GM12878 (cell line): ENCODE data around the gene HID1. TPM values are rescaled to one million over a fixed set of nuclear protein-coding genes. Genes with fewer than 3 reads are reported as not detected.

Experiments
- ATAC-seq: fragments of 200-7000 bp; cut with Tn5 transposase; 3 replicates; pipeline ENCODE4 v1.9.1; 2020; ENCODE audit warnings: mild to moderate bottlenecking, moderate library complexity
- BruUV-seq: library from RNA; stranded (reverse); fragments of 400-500 nt; replicated peaks from 2 replicates; lab custom pipeline; 2021; lab: Mats Ljungman, UMichigan
- CTCF ChIA-PET: fragments of 300-600 bp; sonication (Branson Sonifier 250); formaldehyde crosslinking; extraction: SDS; loops from one replicate; lab custom pipeline; 2021; ENCODE audit warnings: inconsistent platforms; lab: Yijun Ruan, JAX
- POLR2A ChIA-PET: fragments of 350-600 bp; formaldehyde crosslinking; extraction: SDS; loops from one replicate; lab custom pipeline; 2021; ENCODE audit warnings: inconsistent platforms; lab: Charles Lee
- RAD21 ChIA-PET: fragments of 300-600 bp; sonication (Branson Sonifier 250); formaldehyde crosslinking; loops from one replicate; lab custom pipeline; 2023; ENCODE audit warnings: antibody characterized with exemption; ENCODE audit not compliant: unreplicated experiment; lab: Charles Lee
- SMC1A ChIA-PET: fragments of 300-600 bp; sonication (Branson Sonifier 250); formaldehyde crosslinking; loops from one replicate; lab custom pipeline; 2023; ENCODE audit not compliant: unreplicated experiment, uncharacterized antibody; lab: Charles Lee
- DNase-seq: peaks from one replicate; pipeline ENCODE4 v3.0.0-alpha.2; 2011; ENCODE audit warnings: low read depth, low spot score
- FAIRE-seq: peaks from 3 replicates; lab custom pipeline; 2011; peaks lifted over from hg19 to GRCh38; lab: Jason Lieb, UNC
- H2AFZ ChIP-seq: 2 replicates; pipeline ENCODE4 v1.6.0; 2011; ENCODE audit warnings: low read depth, low read length, control low read depth; ENCODE audit not compliant: control insufficient read depth
- H3K27ac ChIP-seq: 2 replicates; pipeline ENCODE4 v1.5.1; 2011; ENCODE audit warnings: control low read depth; ENCODE audit not compliant: control insufficient read depth, insufficient read depth
- H3K27me3 ChIP-seq, 2 experiments: replicated peaks in 1 of 2; 2 replicates each; pipeline versions ENCODE4 v1.6.0 to v1.6.1; 2011; ENCODE audit warnings: low read length in 1 of 2; ENCODE audit not compliant: control insufficient read depth in 2 of 2, insufficient read depth in 2 of 2
- H3K36me3 ChIP-seq, 2 experiments: 2 replicates each; pipeline ENCODE4 v1.5.1; 2011; ENCODE audit warnings: low read length in 1 of 2; ENCODE audit not compliant: control insufficient read depth in 2 of 2, insufficient read depth in 2 of 2
- H3K4me1 ChIP-seq: 2 replicates; pipeline ENCODE4 v1.6.1; 2011; ENCODE audit warnings: mild to moderate bottlenecking, low read length, moderate library complexity, mixed read lengths; ENCODE audit not compliant: control insufficient read depth, insufficient read depth
- H3K4me2 ChIP-seq: 2 replicates; pipeline ENCODE4 v1.6.0; 2011; ENCODE audit warnings: control low read depth; ENCODE audit not compliant: control insufficient read depth, insufficient read depth
- H3K4me3 ChIP-seq: fragments of 200-600 bp; sonication (generic); 2 replicates; pipeline ENCODE4 v1.5.1; 2016
- H3K79me2 ChIP-seq: 2 replicates; pipeline ENCODE4 v1.6.0; 2011; ENCODE audit warnings: low read length; ENCODE audit not compliant: control insufficient read depth, insufficient read depth
- H3K9ac ChIP-seq: 2 replicates; pipeline ENCODE4 v1.8.0; 2011; ENCODE audit warnings: low read length, control low read depth, mixed read lengths; ENCODE audit not compliant: control insufficient read depth, insufficient read depth
- H3K9me3 ChIP-seq: replicated peaks from 3 replicates; pipeline ENCODE4 v1.5.1; 2011; ENCODE audit warnings: mild to moderate bottlenecking, low read length; ENCODE audit not compliant: control insufficient read depth, insufficient read depth
- H4K20me1 ChIP-seq: 2 replicates; pipeline ENCODE4 v1.6.0; 2011; ENCODE audit not compliant: control insufficient read depth, insufficient read depth
- CREM ChIP-seq: IDR thresholded peaks from 2 replicates; pipeline ENCODE4 v1.6.1; 2014; ENCODE audit warnings: antibody characterized with exemption, low read depth
- EGR1 ChIP-seq, 2 experiments: IDR thresholded peaks; 1 replicate in 1 of 2; 2 replicates in 1 of 2; pipeline ENCODE4 v1.6.1; 2011 to 2012; ENCODE audit warnings: low read depth in 2 of 2, low read length in 2 of 2, borderline replicate concordance in 1 of 2, mild to moderate bottlenecking in 1 of 2, moderate library complexity in 1 of 2
- FOXK2 ChIP-seq: fragments of 450-650 bp; IDR thresholded peaks from 2 replicates; pipeline ENCODE4 v1.6.1; 2017; ENCODE audit warnings: mild to moderate bottlenecking, moderate library complexity
- HDAC2 ChIP-seq: fragments of 200-600 bp; sonication (generic); IDR thresholded peaks from 2 replicates; pipeline ENCODE4 v1.6.1; 2017
- IKZF1 ChIP-seq: fragments of 450-650 bp; conservative IDR thresholded peaks from 2 replicates; pipeline ENCODE4 v1.6.1; 2017; ENCODE audit warnings: antibody characterized with exemption, mild to moderate bottlenecking
- IRF4 ChIP-seq: IDR thresholded peaks from 2 replicates; pipeline ENCODE4 v1.6.1; 2011; ENCODE audit warnings: low read depth, low read length
- MTA3 ChIP-seq: IDR thresholded peaks from 2 replicates; pipeline ENCODE4 v1.6.1; 2012; ENCODE audit warnings: low read length, inconsistent platforms, borderline replicate concordance
- MYB ChIP-seq: fragments of 150-350 bp; IDR thresholded peaks from 2 replicates; pipeline ENCODE4 v1.6.1; 2014; ENCODE audit warnings: mild to moderate bottlenecking, low read depth, low read length, borderline replicate concordance
- NBN ChIP-seq: fragments of 450-650 bp; IDR thresholded peaks from 2 replicates; pipeline ENCODE4 v1.6.1; 2016
- RBBP5 ChIP-seq: fragments of 200-600 bp; sonication (generic); conservative IDR thresholded peaks from 2 replicates; pipeline ENCODE4 v1.6.1; 2016
- SMC3 ChIP-seq: IDR thresholded peaks from 2 replicates; pipeline ENCODE4 v1.6.1; 2011; ENCODE audit warnings: low read length, improper control_type of control experiment, borderline replicate concordance
- TCF12 ChIP-seq: IDR thresholded peaks from 2 replicates; pipeline ENCODE4 v1.6.1; 2011; ENCODE audit warnings: low read depth, mild to moderate bottlenecking, low read length
- TCF3 ChIP-seq: IDR thresholded peaks from 2 replicates; pipeline ENCODE4 v1.6.1; 2012; ENCODE audit warnings: low read depth, mild to moderate bottlenecking, low read length, borderline replicate concordance; ENCODE audit not compliant: insufficient read depth
- ZNF207 ChIP-seq: fragments of 450-650 bp; IDR thresholded peaks from 2 replicates; pipeline ENCODE4 v1.6.1; 2014; ENCODE audit warnings: antibody characterized with exemption, mild to moderate bottlenecking, borderline replicate concordance
- ZNF24 ChIP-seq: fragments of 450-650 bp; IDR thresholded peaks from 2 replicates; pipeline ENCODE4 v1.6.1; 2017; ENCODE audit warnings: antibody characterized with exemption, mild to moderate bottlenecking
- ZNF274 ChIP-seq: IDR thresholded peaks from one replicate; pipeline ENCODE4 v1.8.0; 2011; ENCODE audit not compliant: insufficient read length, insufficient read depth
- ZNF622 ChIP-seq: fragments of 450-650 bp; IDR thresholded peaks from 2 replicates; pipeline ENCODE4 v1.6.1; 2017; ENCODE audit warnings: mild to moderate bottlenecking, inconsistent platforms
- WGBS: methylation state at CpG from one replicate; pipeline ENCODE4 v1.1.6; 2016; ENCODE audit warnings: low lambda C conversion rate; ENCODE audit not compliant: insufficient replicate concordance, insufficient coverage; ENCODE audit errors: missing lambda C conversion rate; 5-methylcytosine and 5-hydroxymethylcytosine counted together
- in situ Hi-C: fragments of 300-500 bp; cut with MboI; formaldehyde crosslinking; loops from 9 replicates; pipeline ENCODE4 v1.14.3; 2018; ENCODE audit warnings: mixed read lengths
- intact Hi-C: fragments of 100-400 bp; cut with micrococcal nuclease; formaldehyde crosslinking; loops from one replicate; pipeline ENCODE4 v1.14.2; 2022; ENCODE audit not compliant: unreplicated experiment
- polyA plus RNA-seq, 11 experiments: library from polyadenylated mRNA; depleted of rRNA in 4 of 11; unstranded in 6 of 11; stranded (reverse) in 5 of 11; fragments of >200 nt; fragmentation: Nextera tagmentation in 4 of 11; fragmentation: Illumina TruSeq in 1 of 11; extraction: Ambion mirVana in 4 of 11; extraction: Trizol in 1 of 11; gene quantifications; 1 replicate in 1 of 11; 2 replicates in 10 of 11; pipeline versions ENCODE4 v1.2.1 to v1.2.3, GENCODE V29; 2011 to 2016; ENCODE audit warnings: inconsistent platforms in 2 of 11, missing spikeins in 2 of 11, low read depth in 1 of 11
- total RNA-seq, 4 experiments: library from RNA; depleted of rRNA in 3 of 4; stranded (reverse); fragments of >200 nt in 3 of 4; fragmentation: Illumina TruSeq in 1 of 4; extraction: Trizol in 1 of 4; gene quantifications; 2 replicates each; pipeline versions ENCODE4 v1.2.1 to v1.2.3, GENCODE V29; 2013 to 2021
- TF ChIP-seq, protein P1 (sequence below): IDR thresholded peaks from 2 replicates; pipeline ENCODE4 v1.6.1; 2012; ENCODE audit warnings: low read length, inconsistent platforms
- TF ChIP-seq, protein P2 (sequence below): fragments of 450-650 bp; IDR thresholded peaks from 2 replicates; pipeline ENCODE4 v1.6.1; 2016; ENCODE audit warnings: mild to moderate bottlenecking, moderate library complexity, borderline replicate concordance

The HID1 gene
- total and polyA plus RNA-seq, 10 of the 15 experiments (the other 5 are each of a cell fraction or from before 2014, with no cell fraction given), result 0.04 to 0.77 (median 0.32) TPM; not detected in 2

DNA sequence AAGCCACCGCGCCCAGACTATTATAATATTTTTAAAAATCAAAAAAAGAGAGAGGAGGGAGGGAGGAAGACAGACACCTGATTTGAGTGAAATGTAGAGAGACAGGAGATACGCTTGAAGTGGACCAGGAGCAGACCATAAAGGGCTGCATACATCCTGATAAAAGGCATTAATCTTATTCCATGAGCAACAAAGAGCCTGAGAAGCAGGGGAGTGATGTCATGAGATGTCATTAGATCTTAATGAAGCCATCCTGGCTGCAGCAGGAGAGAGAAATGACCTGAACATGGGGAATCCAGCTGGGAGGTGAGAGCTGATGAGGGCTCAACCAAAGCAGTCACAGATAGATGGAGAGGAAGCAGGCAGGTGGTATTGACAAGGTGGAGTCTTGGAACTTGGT lies 5.2 kb upstream of the HID1 start:
- H3K27ac ChIP-seq, result no peak overlapping the region
- RAD21 ChIA-PET, result no interaction called here
- POLR2A ChIA-PET, result no interaction called here
- no peak for TF ChIP-seq TCF3
- TF ChIP-seq ZNF24, result no peak
- no peak for TF ChIP-seq CREM
- TF ChIP-seq, protein P1, sequence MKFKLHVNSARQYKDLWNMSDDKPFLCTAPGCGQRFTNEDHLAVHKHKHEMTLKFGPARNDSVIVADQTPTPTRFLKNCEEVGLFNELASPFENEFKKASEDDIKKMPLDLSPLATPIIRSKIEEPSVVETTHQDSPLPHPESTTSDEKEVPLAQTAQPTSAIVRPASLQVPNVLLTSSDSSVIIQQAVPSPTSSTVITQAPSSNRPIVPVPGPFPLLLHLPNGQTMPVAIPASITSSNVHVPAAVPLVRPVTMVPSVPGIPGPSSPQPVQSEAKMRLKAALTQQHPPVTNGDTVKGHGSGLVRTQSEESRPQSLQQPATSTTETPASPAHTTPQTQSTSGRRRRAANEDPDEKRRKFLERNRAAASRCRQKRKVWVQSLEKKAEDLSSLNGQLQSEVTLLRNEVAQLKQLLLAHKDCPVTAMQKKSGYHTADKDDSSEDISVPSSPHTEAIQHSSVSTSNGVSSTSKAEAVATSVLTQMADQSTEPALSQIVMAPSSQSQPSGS, result no peak
- no peak for TF ChIP-seq IRF4
- no peak for TF ChIP-seq FOXK2
- no peak for TF ChIP-seq EGR1 (IDR thresholded peaks at IDR 0.05; ENCODE audit: borderline replicate concordance in 1 of 2, low read depth in 2 of 2, low read length in 2 of 2)
- no peak for TF ChIP-seq MYB
- TF ChIP-seq MTA3, result no peak
- TF ChIP-seq RBBP5, result no peak
- TF ChIP-seq ZNF622, result no peak
- TF ChIP-seq, protein P2, sequence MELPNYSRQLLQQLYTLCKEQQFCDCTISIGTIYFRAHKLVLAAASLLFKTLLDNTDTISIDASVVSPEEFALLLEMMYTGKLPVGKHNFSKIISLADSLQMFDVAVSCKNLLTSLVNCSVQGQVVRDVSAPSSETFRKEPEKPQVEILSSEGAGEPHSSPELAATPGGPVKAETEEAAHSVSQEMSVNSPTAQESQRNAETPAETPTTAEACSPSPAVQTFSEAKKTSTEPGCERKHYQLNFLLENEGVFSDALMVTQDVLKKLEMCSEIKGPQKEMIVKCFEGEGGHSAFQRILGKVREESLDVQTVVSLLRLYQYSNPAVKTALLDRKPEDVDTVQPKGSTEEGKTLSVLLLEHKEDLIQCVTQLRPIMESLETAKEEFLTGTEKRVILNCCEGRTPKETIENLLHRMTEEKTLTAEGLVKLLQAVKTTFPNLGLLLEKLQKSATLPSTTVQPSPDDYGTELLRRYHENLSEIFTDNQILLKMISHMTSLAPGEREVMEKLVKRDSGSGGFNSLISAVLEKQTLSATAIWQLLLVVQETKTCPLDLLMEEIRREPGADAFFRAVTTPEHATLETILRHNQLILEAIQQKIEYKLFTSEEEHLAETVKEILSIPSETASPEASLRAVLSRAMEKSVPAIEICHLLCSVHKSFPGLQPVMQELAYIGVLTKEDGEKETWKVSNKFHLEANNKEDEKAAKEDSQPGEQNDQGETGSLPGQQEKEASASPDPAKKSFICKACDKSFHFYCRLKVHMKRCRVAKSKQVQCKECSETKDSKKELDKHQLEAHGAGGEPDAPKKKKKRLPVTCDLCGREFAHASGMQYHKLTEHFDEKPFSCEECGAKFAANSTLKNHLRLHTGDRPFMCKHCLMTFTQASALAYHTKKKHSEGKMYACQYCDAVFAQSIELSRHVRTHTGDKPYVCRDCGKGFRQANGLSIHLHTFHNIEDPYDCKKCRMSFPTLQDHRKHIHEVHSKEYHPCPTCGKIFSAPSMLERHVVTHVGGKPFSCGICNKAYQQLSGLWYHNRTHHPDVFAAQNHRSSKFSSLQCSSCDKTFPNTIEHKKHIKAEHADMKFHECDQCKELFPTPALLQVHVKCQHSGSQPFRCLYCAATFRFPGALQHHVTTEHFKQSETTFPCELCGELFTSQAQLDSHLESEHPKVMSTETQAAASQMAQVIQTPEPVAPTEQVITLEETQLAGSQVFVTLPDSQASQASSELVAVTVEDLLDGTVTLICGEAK, result no peak
- no peak for TF ChIP-seq IKZF1
- TF ChIP-seq ZNF274, result no peak
- TF ChIP-seq ZNF207, result no peak
- no peak for TF ChIP-seq NBN
- no peak for TF ChIP-seq HDAC2
- TF ChIP-seq SMC3, result no peak
- TF ChIP-seq TCF12, result no peak
- no peak overlapping the region for H3K4me2 ChIP-seq
- BruUV-seq, result no TSS peak
- H3K4me3 ChIP-seq, result no peak overlapping the region
- intact Hi-C loops (no loop called here), in situ Hi-C loops (no loop called here)
- H3K79me2 ChIP-seq, result no peaks in the 10 kb centered on the region
- SMC1A ChIA-PET, result interaction anchor here (1.4 kb wide), 1 partner anchor 16 kb away, joined by 3 read pairs; no protein-coding TSS in a partner anchor
- no peaks in the 10 kb centered on the region for H3K36me3 ChIP-seq
- H3K27me3 ChIP-seq, result peaks cover 2 to 10% of the 10 kb centered on the region in 2 experiments; a peak in 3 of 4 replicates
- no peak overlapping the region for H3K9ac ChIP-seq
- CTCF ChIA-PET, result interaction anchor here (12.7 kb wide), 1 partner anchor 16 kb away, joined by 92 read pairs; no protein-coding TSS in a partner anchor
- H2AFZ ChIP-seq, result no peak overlapping the region
- H4K20me1 ChIP-seq, result no peaks in the 10 kb centered on the region
- ATAC-seq (no peak), DNase-seq (no peak), FAIRE-seq (no peak)
- H3K4me1 ChIP-seq, result peaks cover 8% of the 10 kb centered on the region
- WGBS, result 34% methylated on average over 3 of the region's 3 CpGs
- no peaks in the 10 kb centered on the region for H3K9me3 ChIP-seq
